Cortex of kidney (tissue), 1 donor: ENCODE measurements around the gene CDT1.
"Not testable (repeated sequence)": the region's sequence is repeated elsewhere in the genome, so short reads cannot be mapped to it uniquely, and the experiment has no call there.

Source experiments
- DNase-seq: peaks from one replicate; lab custom pipeline; 2025; lab: John Stamatoyannopoulos, UW

Gene CDT1

GRCh38 chr16:88816736-88817535 is 13.3 kb downstream of the CDT1 start:
- no peak for DNase-seq

DNA sequence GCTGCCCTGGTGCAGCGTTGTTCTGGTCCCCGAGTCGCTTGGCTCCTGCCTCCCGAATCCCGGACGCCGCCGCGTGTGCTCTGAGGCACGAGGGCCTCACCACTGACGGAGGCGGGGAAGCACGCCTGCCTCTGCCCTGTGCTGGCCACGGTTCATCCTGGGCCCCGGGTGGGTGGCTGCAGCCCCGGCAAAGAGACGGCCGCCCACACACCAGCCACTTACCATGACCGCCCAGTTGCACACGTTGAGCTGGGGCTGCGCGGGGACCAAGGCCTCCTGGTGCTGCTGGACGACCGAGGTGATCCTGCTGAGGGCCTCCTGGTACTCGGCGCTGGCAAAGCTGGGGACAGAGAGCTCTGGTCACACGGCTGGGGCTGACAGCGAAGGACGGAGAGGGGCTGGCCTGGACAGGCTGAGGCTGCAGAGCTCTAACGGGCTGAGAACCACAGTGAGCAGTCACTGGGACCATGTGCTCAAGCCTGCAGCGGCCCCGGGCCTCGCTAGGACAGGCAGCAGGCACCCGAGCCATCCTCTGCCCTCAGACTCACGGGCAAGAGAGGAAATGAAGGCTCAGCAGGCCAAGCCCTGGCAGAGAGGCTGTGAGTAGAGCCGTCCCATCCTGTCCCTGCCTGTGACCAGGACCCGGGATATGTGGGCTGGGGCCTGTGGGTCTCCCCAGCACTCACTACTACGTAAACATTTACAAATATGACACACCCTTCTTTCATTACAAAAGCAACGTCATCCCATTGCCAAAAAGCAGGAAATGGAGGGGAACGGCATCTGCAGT is 14.4 kb downstream of the CDT1 start:
- no peak for DNase-seq

GRCh38 chr16:88818575-88818874 is 14.9 kb downstream of the CDT1 start:
- DNase-seq, result no peak

GRCh38 chr16:88819126-88819525 is 15.5 kb downstream of the CDT1 start:
- DNase-seq, result no peak

DNA sequence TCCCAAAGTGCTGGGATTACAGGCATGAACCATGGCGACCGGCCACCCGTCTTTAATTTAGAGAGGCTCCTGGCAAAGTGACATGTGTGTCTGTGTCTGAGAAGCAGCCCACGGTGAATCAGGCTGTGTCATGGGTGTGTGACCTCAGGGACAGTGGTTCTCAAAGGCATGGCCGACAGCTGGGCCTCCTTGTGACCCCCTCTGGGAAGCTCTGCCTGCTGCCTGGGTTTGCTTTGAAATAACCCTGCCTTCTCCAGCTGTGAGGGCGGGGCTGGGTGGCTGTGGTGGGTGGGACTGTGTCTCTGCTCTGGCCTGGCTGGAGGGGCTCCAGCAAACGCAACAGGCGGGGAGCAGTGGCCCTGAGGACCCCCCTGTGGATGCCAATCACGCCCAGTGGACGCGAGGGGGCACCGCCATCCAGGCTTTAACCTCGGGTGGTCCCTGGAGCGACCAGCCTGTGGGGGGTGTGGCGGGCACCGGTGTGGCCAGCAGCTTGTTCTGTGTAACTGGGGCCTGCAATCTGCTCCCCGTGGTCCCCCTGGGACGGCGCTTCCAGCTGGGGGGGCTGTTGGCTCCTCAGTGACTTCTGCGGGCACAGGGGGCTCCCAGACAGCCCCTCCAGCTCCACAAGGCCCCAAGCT is 16.9 kb downstream of the CDT1 start:
- DNase-seq, result no peak

- no peak for DNase-seq
Measured at GRCh38 chr16:88821168-88821850, 17.7 kb downstream of the CDT1 start.

GRCh38 chr16:88822281-88823040 is 18.9 kb downstream of the CDT1 start:
- no peak for DNase-seq

- not testable (repeated sequence) for DNase-seq
Measured at GRCh38 chr16:88823646-88824045, 20.1 kb downstream of the CDT1 start.

- DNase-seq, result no peak
Measured at GRCh38 chr16:88824256-88825077, 20.9 kb downstream of the CDT1 start.

DNA sequence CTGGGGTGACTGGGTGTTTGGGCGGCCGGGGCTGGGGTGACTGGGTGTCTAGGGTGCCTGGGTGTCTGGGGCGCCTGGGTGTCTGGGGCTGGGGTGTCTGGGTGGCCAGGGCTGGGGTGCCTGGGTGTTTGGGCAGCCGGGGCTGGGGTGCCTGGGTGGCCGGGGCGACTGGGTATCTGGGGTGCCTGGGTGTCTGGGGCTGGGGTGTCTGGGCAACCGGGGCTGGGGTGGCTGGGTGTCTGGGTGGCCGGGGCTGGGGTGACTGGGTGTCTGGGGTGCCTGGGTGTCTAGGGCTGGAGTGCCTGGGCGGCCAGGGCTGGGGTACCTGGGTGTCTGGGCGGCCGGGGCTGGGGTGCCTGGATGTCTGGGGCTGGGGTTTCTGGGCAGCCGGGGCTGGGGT is 21.6 kb downstream of the CDT1 start:
- no peak for DNase-seq

GRCh38 chr16:88826070-88826840 is 22.7 kb downstream of the CDT1 start:
- no peak for DNase-seq

DNA sequence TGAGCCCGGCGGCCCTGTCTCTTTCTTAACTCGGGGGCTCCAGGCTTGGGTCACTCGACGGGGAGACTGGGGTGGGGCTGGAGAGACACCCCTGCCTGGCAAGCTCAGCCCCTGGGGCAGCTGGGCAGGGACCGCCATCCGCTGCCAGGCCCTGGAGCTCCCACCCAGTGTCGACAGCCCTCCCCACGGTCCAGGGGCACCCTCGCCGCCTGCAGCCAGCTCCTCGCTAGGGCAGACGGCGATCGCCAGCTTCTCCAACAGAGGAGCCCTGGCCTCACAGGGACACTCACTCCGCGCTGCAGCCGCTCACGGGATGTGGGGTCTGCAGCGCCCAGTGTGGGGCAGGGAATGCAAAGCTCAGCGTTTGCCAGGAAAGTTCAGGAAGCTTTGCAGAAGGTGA is 24.1 kb downstream of the CDT1 start:
- no peak for DNase-seq

DNA sequence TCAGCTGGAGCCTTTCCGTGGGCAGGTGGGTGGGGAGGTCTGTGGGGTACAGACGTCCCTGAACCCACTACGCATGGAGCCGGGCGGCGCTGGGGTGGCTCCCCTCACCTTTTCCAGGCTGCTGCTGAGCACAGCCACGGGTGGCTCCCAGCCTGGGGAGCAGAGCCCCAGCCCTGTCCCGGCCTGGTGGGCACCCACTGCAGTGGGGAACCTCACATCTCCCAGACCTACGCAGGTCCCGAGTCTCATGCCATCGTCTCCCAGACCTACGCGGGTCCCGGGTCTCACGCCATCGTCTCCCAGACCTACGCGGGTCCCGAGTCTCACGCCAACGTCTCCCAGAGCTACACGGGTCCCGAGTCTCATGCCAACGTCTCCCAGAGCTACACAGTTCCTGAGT is 25.1 kb downstream of the CDT1 start:
- no peak for DNase-seq

DNA sequence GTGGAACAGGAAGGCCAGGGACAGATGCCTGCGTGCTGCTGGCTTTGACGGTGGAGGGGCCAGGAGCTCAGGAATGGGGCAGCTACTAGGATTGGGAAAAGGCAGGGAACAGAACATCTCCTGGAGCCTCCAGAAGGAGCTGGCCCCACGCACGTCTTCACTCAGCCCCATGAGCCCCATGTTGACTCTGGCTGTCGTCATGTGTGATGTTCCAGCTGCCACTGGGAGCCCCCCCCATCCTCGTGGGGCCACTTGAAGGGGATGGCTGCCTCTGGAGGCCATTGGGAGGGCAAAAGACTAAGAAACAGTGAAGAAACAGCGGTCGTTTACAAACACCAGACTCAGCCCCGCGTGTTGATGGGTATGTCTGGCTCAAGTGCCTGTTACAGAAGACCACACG is 26.7 kb downstream of the CDT1 start:
- DNase-seq, result no peak

DNA sequence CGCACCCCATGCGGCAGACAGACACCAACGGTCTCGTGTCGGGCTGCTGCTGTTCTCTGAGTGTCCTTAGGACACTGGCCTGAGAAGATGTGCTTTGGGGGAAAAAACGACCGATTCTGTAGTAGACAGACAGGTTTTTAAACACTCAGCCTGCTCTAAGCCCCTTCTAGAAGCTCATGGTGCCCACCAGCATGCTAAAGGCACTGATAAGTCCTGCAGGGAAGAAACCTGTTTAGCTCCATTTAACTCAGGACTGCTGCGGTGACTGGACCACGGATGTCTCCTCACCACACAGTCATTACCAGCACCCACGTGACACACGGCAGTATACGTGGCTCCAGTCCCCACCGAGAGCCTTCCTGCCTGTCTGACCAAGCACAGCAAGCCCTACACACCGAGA is 27.2 kb downstream of the CDT1 start:
- DNase-seq, result no peak

- no peak for DNase-seq
Measured at GRCh38 chr16:88831838-88832237, 28.2 kb downstream of the CDT1 start.

DNA sequence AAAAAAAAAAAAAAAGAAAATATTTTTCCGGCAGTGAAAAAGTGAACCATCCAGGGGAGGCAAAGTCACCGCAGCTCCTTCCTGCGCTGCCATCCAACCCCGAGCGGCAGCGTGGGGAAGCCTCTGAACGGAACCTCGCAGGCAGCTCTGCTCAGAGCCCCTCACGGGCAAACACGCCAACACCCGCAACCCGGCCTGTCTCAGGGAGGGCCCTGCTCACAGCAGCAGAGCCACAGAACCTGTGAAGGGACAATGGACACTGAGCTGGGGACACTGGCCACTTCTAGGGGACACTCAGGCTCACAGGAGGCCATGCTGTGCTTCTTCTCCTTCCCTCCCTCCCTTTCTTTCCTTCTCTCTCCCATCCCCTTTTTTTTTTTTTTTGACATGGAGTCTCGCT is 29.5 kb downstream of the CDT1 start:
- DNase-seq, result no peak

GRCh38 chr16:88834670-88835069 is 31.1 kb downstream of the CDT1 start:
- DNase-seq, result no peak

GRCh38 chr16:88835383-88835782 is 31.8 kb downstream of the CDT1 start:
- no peak for DNase-seq

DNA sequence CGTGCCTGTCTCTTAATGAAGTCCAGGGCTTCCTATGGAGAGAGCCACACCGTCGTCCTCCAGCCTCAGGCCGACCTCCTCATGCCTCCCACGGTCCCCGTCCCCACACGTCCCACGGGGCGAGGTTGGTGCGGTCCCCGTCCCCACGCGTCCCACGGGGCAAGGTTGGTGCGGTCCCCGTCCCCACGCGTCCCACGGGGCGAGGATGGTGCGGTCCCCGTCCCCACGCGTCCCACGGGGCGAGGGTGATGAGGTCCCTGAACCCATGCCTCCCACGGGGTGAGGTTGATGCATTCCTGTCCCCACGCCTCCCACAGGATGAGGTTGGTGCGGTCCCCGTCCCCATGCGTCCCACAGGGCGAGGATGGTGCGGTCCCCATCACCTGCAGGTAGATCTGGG is 32.2 kb downstream of the CDT1 start:
- DNase-seq, result no peak
